T47D (cell line): ENCODE measurements around the gene RPS24.
"Not testable (repeated sequence)": the region's sequence is repeated elsewhere in the genome, so short reads cannot be mapped to it uniquely, and the experiment has no call there.

Experiments
- DNase-seq, 2 experiments: peaks; one replicate each; pipeline versions ENCODE4 v3.0.0 to v3.0.0-alpha.2; 2011 to 2012; ENCODE audit warnings: low read depth in 1 of 2, low spot score in 1 of 2
- JUND ChIP-seq: IDR thresholded peaks from 2 replicates; pipeline ENCODE4 v1.6.1; 2012; ENCODE audit warnings: low read depth
- in situ Hi-C: cut with HindIII; loops from 2 replicates; pipeline ENCODE4 v1.10.0; 2016; ENCODE audit warnings: low sequenced_read_pairs, low pct_unique_long_range_greater_than_20kb

RPS24 gene

DNA sequence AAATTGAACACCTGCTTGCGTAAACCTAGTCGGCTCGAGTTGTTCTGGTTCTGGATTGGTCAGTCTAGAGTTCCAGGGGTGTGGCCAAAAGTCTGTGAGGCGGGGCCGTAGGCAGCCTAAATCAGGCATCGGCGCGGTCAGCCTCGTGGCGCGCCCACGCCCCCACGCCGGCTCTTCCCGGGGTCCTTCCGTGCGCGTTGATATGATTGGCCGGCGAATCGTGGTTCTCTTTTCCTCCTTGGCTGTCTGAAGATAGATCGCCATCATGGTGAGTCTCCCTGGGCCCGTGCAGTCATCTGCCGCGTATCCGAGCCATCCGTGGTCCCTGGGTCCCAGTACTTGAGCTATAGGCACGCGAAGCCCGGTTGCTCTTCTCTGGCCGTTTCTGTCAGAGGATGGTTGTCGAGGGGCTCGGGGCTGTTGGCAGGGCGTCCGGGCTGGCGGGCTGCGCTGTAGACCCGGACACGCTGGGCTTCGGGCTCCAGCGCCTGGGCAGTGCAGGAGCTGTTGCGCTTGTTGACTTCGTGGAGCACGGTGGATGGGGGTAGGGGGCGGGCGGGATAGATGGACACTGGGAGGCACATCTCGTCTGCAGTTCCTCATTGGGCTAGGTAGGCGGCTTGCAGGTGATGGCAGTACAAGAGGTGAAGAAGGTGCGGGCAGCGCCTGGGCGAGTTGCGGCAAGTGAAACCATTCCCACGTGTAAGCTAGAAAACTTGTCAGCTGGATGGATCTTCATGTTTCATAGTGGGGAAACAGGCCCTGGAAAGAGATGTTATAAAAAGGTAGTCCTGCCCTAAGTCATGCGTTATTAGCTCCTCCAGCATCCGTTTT, at the start of gene RPS24:
Gene RPS24, plus strand, starts transcription at position 227 of the 834 bp plus-strand sequence. Its CDS starts 39 bp downstream, at position 266.
- DNase-seq, result peak; percentile 93 to 99
- TF ChIP-seq JUND, result no peak; the same call in 1 of the 2 replicates
- in situ Hi-C loops, result no loop called here

DNA sequence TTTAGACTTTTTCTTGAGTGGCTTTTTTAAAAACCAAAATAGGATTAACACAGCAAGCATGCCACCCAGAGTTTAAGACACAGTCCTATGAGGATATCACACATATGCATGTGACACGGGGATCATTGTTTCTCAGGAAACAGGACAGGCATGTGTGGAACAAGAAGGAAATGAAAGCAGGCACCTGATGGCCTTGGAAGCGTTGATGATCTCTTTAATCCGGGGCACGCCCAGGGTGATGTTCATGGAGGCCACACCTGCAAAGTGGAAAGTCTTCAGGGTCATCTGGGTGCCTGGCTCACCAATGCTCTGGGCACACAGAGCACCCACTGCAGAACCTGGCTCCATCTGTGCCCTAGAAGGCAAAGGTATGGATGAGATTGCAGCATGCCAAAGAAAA, 48.7 kb upstream of the RPS24 start:
- in situ Hi-C loops, result no loop called here
- no peak for DNase-seq
- TF ChIP-seq JUND, result no peak

- DNase-seq, result no peak
- in situ Hi-C loops, result no loop called here
- TF ChIP-seq JUND, result no peak
Measured at GRCh38 chr10:77987671-77988255, 45.9 kb upstream of the RPS24 start.

- TF ChIP-seq JUND, result no peak
- in situ Hi-C loops, result no loop called here
- DNase-seq, result no peak
Measured at GRCh38 chr10:77989081-77989724, 44.5 kb upstream of the RPS24 start.

DNA sequence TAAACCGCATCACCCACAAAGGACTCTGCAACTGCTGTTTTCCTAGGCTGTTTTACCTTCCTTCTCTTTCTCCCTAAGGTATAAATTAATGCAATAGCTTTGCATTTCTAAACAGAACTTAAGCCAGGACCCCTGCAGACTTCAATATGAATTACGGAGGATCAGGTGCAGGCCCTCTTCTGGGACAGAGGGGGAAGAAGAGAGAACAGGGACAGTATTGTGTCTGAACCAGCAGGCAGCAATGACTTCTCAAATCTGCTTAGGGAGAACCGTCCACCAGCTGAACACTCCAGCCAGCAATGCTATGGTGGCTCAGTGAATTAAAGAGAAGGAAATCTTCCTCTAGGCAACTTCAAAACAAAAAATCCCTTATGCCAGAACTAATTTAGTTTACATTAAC, 40.0 kb upstream of the RPS24 start:
- in situ Hi-C loops, result no loop called here
- TF ChIP-seq JUND, result no peak
- no peak for DNase-seq

DNA sequence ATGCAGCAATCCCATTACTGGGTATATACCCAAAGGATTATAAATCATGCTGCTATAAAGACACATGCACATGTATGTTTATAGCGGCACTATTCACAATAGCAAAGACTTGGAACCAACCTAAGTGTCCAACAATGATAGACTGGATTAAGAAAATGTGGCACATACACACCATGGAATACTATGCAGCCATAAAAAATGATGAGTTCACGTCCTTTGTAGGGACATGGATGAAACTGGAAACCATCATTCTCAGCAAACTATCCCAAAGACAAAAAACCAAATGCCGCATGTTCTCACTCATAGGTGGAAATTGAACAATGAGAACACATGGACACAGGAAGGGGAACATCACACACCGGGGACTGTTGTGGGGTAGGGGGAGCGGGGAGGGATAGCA, 34.9 kb upstream of the RPS24 start:
- DNase-seq, in situ Hi-C loops: not testable (repeated sequence)

DNA sequence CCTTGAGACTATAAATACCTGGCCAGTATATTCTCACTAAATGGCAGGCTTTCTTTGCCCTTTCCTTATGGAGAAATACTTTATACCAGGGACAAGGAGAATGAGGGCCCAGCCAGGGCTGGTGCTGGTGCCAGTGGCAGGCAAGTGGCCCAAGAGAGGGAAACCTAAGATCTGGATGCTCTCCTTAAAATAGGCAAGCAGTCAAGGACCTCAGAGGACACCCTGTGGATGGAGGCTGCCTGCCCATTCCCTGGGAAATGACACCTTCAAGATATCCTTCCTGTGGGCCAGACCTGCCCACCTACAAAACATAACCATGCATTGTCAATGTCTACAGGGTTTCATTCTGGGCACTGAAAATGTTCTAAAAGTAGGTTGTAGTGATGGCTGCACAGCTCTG, 33.5 kb upstream of the RPS24 start:
- no peak for DNase-seq
- TF ChIP-seq JUND, result no peak
- in situ Hi-C loops, result no loop called here

- in situ Hi-C loops, result no loop called here
- DNase-seq, result no peak
Measured at GRCh38 chr10:78000956-78001472, 32.6 kb upstream of the RPS24 start.

DNA sequence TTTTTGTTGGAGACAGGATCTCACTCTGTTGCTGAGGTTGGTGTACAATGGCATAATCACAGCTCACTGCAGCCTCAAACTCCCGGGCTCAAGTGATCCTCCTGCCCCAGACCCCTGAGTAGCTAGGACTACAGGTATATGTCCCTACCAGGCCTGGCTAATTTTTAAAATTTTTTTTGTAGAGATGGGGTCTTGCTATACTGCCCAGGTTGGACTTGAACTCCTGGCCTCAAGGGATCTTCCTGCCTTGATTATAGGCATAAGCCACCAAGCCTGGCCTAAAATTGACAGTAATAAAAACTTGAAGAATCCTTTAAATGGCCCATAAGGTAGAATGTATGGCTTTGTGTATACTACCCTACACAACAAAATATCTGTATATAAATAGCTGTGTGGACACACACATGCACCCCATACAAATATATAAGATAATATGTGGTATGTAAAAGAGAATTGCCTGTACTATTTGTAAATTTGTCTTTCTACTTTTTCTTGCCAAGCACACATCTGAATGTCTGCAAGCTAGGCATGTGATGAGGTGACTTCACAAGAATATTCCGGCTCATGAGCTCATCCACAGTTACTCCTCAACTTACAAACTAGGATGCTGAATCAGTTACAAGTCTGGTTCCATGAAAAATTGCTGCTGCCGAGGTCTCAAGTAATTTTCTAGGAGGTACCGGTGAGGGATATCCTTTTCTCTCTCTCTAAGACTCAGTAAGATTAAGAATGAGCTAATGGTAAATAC, 30.9 kb upstream of the RPS24 start:
- TF ChIP-seq JUND, result no peak
- in situ Hi-C loops, result no loop called here
- no peak for DNase-seq

More at GRCh38 chr10:78000956-78001472, 32.6 kb upstream of the RPS24 start:
- TF ChIP-seq JUND, result no peak

DNA sequence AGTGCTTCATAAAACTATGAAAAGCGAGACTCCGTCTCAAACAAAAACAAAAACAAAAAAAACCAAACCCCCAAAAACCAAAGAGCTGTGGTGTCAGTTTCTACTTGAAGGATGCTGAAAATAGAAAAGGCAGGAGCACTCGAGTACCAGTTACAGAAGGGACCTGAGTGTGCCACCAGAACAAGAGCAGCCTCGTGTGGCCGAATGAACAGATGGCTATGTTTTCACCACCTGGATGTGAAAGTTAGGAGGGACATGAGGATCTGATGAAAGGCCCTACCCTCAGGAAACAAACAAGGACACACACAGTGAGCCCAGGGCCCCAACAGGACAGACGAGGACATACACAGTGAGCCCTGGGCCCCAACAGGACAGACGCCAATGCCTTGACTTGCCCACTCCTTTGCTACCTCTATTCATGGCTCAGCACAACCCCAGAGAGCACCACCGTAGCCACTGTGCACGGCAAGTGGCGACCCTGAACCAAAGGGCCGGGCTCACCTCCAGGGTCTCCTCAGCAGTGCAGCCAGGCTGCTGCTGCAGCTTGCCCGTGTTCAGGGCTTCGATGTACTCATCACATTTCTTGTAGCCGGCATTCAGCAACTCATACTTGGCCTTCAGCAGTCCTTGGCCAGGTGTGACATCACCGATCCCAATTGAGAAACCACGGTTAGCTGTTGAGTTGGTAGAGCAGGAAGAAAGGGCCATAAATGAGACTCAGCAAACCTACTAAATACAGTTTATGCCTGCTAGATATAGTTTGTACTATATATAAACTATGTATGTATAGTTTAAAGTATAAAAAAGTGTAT, 29.2 kb upstream of the RPS24 start:
- DNase-seq, result peak in 1 of 2 experiments; percentile 45
- TF ChIP-seq JUND, result no peak
- in situ Hi-C loops, result no loop called here

DNA sequence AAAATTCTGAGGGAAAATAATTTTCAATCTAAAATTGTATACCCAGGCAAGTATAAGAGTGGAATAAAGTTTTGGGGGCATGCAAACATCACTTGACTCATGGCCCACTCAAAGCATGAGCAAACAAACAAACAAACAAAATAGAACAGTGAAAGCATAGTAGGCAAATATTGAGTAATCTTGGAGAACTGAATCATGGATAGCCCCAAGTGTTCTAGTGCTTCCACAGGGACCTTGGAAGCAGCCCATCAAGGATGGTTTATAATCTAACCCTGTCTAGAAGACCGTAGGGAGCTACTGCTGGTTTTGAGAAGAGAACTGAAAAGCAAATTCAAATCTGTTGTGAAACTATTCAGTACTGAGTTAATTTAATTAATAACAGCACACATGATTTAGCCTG, 26.5 kb upstream of the RPS24 start:
- DNase-seq, result no peak
- in situ Hi-C loops, result no loop called here
- no peak for TF ChIP-seq JUND

DNA sequence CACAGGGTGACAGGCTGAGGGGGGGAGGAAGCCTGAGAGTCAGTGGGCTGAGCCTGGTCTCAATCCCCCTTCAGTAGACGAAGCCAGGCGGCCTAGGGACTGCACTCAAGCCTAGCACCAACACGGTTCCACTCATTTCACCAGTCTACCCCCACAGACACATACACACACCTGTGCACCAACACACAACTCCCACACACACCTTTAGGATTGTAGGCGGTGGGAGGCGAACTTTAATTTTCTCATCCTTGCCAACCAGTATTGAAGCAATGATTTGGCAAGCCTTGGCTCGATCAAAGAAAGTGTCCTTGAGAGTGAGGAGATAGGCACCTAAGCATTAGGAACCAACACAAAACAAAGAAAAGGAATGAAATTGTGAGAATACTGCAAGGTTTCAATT, 24.0 kb upstream of the RPS24 start:
- no peak for DNase-seq
- in situ Hi-C loops, result no loop called here
- TF ChIP-seq JUND, result no peak
